Choroid plexus epithelial cell (primary cell): ENCODE results near the gene HMGCL.

Experiments
- DNase-seq: peaks from one replicate; pipeline ENCODE4 v3.0.0-alpha.2; 2010; ENCODE audit warnings: low read depth
- H3K4me3 ChIP-seq: 2 replicates; pipeline ENCODE4 v1.5.1; 2011; ENCODE audit warnings: low read depth, mild to moderate bottlenecking, control low read depth, low read length, moderate library complexity
- TF ChIP-seq, protein P1 (sequence below): conservative IDR thresholded peaks from 2 replicates; pipeline ENCODE4 v1.5.1; 2011; ENCODE audit warnings: low read depth, mild to moderate bottlenecking, control low read depth, inconsistent platforms, low read length, moderate library complexity

Gene HMGCL

GRCh38 chr1:23825076-23825761 is at the start of gene HMGCL:
Gene HMGCL (minus strand): TSS chr1:23825429. CDS start chr1:23825415, 14 bp downstream.
- peak within 1 kb of the TSS; percentile 100 for H3K4me3 ChIP-seq
- peak; percentile 92 for DNase-seq
- TF ChIP-seq, protein P1, sequence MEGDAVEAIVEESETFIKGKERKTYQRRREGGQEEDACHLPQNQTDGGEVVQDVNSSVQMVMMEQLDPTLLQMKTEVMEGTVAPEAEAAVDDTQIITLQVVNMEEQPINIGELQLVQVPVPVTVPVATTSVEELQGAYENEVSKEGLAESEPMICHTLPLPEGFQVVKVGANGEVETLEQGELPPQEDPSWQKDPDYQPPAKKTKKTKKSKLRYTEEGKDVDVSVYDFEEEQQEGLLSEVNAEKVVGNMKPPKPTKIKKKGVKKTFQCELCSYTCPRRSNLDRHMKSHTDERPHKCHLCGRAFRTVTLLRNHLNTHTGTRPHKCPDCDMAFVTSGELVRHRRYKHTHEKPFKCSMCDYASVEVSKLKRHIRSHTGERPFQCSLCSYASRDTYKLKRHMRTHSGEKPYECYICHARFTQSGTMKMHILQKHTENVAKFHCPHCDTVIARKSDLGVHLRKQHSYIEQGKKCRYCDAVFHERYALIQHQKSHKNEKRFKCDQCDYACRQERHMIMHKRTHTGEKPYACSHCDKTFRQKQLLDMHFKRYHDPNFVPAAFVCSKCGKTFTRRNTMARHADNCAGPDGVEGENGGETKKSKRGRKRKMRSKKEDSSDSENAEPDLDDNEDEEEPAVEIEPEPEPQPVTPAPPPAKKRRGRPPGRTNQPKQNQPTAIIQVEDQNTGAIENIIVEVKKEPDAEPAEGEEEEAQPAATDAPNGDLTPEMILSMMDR: no peak

DNA sequence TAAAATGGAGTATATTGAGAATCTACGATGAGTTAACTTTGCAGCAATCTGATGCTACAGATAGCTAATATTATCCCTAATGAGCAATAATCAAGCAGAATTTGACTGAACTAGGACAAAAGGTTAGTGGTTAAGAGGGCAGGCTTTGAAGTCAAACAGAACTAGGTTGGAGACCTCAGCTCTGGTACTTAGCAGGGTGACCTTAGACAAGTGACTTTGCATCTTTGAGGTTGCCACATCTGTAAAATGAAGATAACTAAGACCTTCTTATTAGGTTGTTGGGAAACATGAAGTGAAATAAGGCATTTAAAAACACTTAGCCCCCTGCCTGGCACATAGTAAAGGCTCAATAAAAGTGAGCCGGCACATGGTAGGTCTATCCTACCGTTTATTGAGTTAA is 47.2 kb upstream of the HMGCL start:
- no peak for DNase-seq
- no peak overlapping the region for H3K4me3 ChIP-seq
- TF ChIP-seq, protein P1: no peak

DNA sequence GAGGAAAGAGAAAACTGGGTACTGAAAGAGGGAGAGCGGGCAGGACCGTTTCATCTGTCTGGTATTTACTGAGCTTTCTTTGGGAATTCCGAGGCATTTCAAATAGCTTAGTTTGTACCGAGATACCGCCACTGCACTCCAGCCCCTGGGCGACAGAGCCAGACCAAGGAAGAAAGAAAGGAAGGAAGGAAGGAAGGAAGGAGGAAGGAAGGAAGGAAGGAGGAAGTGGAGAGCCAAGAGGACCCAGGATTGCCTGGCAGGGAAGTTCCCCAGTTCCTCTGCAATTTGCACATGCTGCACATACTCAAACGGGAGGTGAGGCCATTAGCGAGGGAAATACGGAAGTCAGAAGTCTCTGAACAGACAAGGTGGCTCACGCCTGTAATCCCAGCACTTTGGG is 43.8 kb upstream of the HMGCL start:
- no peak for DNase-seq
- no peak overlapping the region for H3K4me3 ChIP-seq
- TF ChIP-seq, protein P1: no peak

- no peak for DNase-seq
- peak overlapping the region; percentile 72 for H3K4me3 ChIP-seq
- TF ChIP-seq, protein P1: no peak
Measured at GRCh38 chr1:23868557-23869016, 43.4 kb upstream of the HMGCL start.

- peak within 1 kb of the TSS; percentile 72 for H3K4me3 ChIP-seq
- TF ChIP-seq, protein P1: peak; percentile 93
- peak; percentile 90 for DNase-seq
Measured at GRCh38 chr1:23867895-23868556, 42.8 kb upstream of the HMGCL start, which contains the start of gene FUCA1. Gene FUCA1 (minus strand): TSS chr1:23868290. CDS start chr1:23868286, 4 bp downstream.

DNA sequence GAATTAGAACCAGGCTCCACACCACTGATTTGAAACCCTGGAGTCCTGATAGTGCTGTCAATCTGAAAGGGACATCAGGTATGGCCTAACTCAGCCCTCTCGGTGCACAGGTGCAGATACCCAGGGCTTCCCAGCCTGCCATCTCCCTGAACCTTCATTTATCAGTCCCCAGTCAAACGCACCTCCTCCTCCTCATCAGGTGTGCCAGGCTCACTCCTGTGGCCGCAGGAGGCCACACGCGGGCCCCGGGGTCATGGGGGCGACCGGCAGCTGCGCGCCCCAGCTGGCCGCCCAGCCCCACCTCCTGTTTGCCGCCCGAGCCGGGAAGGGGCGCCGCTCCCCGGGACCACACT is 42.3 kb upstream of the HMGCL start:
- TF ChIP-seq, protein P1: no peak
- DNase-seq: no peak
- peak overlapping the region; percentile 72 for H3K4me3 ChIP-seq
